GM18508 (cell line): ENCODE results near the gene NEUROG3.

Source experiments
- ATAC-seq: cut with Tn5 transposase; IDR thresholded peaks from one replicate; pipeline ENCODE4 v1.9.1; 2021; ENCODE audit warnings: moderate number of reproducible peaks; ENCODE audit not compliant: insufficient read depth, unreplicated experiment

NEUROG3 gene

GRCh38 chr10:69573056-69573806 is at the start of gene NEUROG3:
NEUROG3 (minus strand) TSS chr10:69573422; CDS start chr10:69573043, 379 bp downstream.
- ATAC-seq = no peak

GRCh38 chr10:69620625-69621024 is 47.4 kb upstream of the NEUROG3 start:
- ATAC-seq = no peak

GRCh38 chr10:69619626-69620025 is 46.4 kb upstream of the NEUROG3 start:
- no peak for ATAC-seq

- no peak for ATAC-seq
Measured at GRCh38 chr10:69618746-69619145, 45.5 kb upstream of the NEUROG3 start.

- ATAC-seq = no peak
Measured at GRCh38 chr10:69616358-69616757, 43.1 kb upstream of the NEUROG3 start.

- no peak for ATAC-seq
Measured at GRCh38 chr10:69614130-69614529, 40.9 kb upstream of the NEUROG3 start.

- no peak for ATAC-seq
Measured at GRCh38 chr10:69612760-69613159, 39.5 kb upstream of the NEUROG3 start.

GRCh38 chr10:69609077-69609476 is 35.9 kb upstream of the NEUROG3 start:
- no peak for ATAC-seq

- no peak for ATAC-seq
Measured at GRCh38 chr10:69600761-69601330, 27.6 kb upstream of the NEUROG3 start.

GRCh38 chr10:69588358-69588757 is 15.1 kb upstream of the NEUROG3 start:
- no peak for ATAC-seq

GRCh38 chr10:69584624-69585023 is 11.4 kb upstream of the NEUROG3 start:
- no peak for ATAC-seq

- ATAC-seq = no peak
Measured at GRCh38 chr10:69583106-69583505, 9.9 kb upstream of the NEUROG3 start.

- no peak for ATAC-seq
Measured at GRCh38 chr10:69580435-69580834, 7.2 kb upstream of the NEUROG3 start.

- ATAC-seq = no peak
Measured at GRCh38 chr10:69579464-69580060, 6.3 kb upstream of the NEUROG3 start.

GRCh38 chr10:69578508-69578991 is 5.3 kb upstream of the NEUROG3 start:
- ATAC-seq = no peak

- no peak for ATAC-seq
Measured at GRCh38 chr10:69577268-69578232, 4.3 kb upstream of the NEUROG3 start.

- no peak for ATAC-seq
Measured at GRCh38 chr10:69576334-69577011, 3.3 kb upstream of the NEUROG3 start.

- ATAC-seq = no peak
Measured at GRCh38 chr10:69575164-69575722, 2.0 kb upstream of the NEUROG3 start.

- no peak for ATAC-seq
Measured at GRCh38 chr10:69574571-69574978, 1.4 kb upstream of the NEUROG3 start.
